ENCODE data around the gene PDE1C. TPM values are rescaled to one million over a fixed set of nuclear protein-coding genes. Genes with fewer than 3 reads are reported as not detected.
"Not testable (repeated sequence)": the region's sequence is repeated elsewhere in the genome, so short reads cannot be mapped to it uniquely, and the experiment has no call there.

PDE1C gene
- total RNA-seq, 1 donor from 2014 or later, result 19.2 TPM

GRCh38 chr7:32013471-32013870 is 56.7 kb downstream of the PDE1C start:
- not testable (repeated sequence) for DNase-seq (ENCODE audit: low spot score in 2 of 2)

GRCh38 chr7:32005577-32005976 is 64.6 kb downstream of the PDE1C start:
- no peak for DNase-seq (ENCODE audit: low spot score in 2 of 2)
- no peak for FAIRE-seq

More at GRCh38 chr7:32013471-32013870, 56.7 kb downstream of the PDE1C start:
- FAIRE-seq, result not testable (repeated sequence)

GRCh38 chr7:32001948-32002347 is 68.3 kb downstream of the PDE1C start:
- no peak for FAIRE-seq
- no peak for DNase-seq (ENCODE audit: low spot score in 2 of 2)

- FAIRE-seq (no peak), DNase-seq (ENCODE audit: low spot score in 2 of 2) (no peak)
Observed at GRCh38 chr7:31997423-31997822, 72.8 kb downstream of the PDE1C start.

GRCh38 chr7:31995134-31995533 is 75.1 kb downstream of the PDE1C start:
- FAIRE-seq, result no peak

GRCh38 chr7:31991846-31992245 is 78.4 kb downstream of the PDE1C start:
- DNase-seq (ENCODE audit: low spot score in 2 of 2) (no peak), FAIRE-seq (no peak)

More at GRCh38 chr7:31995134-31995533, 75.1 kb downstream of the PDE1C start:
- no peak for DNase-seq (ENCODE audit: low spot score in 2 of 2)

- DNase-seq (ENCODE audit: low spot score in 2 of 2), result no peak
- FAIRE-seq, result no peak
Observed at GRCh38 chr7:31991406-31991805, 78.8 kb downstream of the PDE1C start.

- no peak for FAIRE-seq
- no peak for DNase-seq (ENCODE audit: low spot score in 2 of 2)
Observed at GRCh38 chr7:31986878-31987518, 83.2 kb downstream of the PDE1C start.

- DNase-seq (ENCODE audit: low spot score in 2 of 2) (no peak), FAIRE-seq (no peak)
Observed at GRCh38 chr7:31982962-31983361, 87.2 kb downstream of the PDE1C start.

- no peak for DNase-seq (ENCODE audit: low spot score in 2 of 2)
- no peak for FAIRE-seq
Observed at GRCh38 chr7:31981874-31982390, 88.3 kb downstream of the PDE1C start.

GRCh38 chr7:31979690-31980330 is 90.4 kb downstream of the PDE1C start:
- FAIRE-seq (no peak), DNase-seq (ENCODE audit: low spot score in 2 of 2) (no peak)

- FAIRE-seq, result no peak
- DNase-seq (ENCODE audit: low spot score in 2 of 2), result no peak
Observed at GRCh38 chr7:31975546-31975945, 94.7 kb downstream of the PDE1C start.

GRCh38 chr7:31974351-31974750 is 95.9 kb downstream of the PDE1C start:
- no peak for FAIRE-seq
- DNase-seq (ENCODE audit: low spot score in 2 of 2), result no peak

- FAIRE-seq (no peak), DNase-seq (ENCODE audit: low spot score in 2 of 2) (no peak)
Observed at GRCh38 chr7:31971049-31971667, 99.0 kb downstream of the PDE1C start.

- FAIRE-seq (no peak), DNase-seq (ENCODE audit: low spot score in 2 of 2) (no peak)
Observed at GRCh38 chr7:31970501-31970900, 99.7 kb downstream of the PDE1C start.

GRCh38 chr7:31963569-31964175 is 106.5 kb downstream of the PDE1C start:
- DNase-seq (ENCODE audit: low spot score in 2 of 2) (no peak), FAIRE-seq (no peak)

- no peak for FAIRE-seq
Observed at GRCh38 chr7:31962246-31962645, 108.0 kb downstream of the PDE1C start.

GRCh38 chr7:31958226-31958625 is 112.0 kb downstream of the PDE1C start:
- FAIRE-seq (no peak), DNase-seq (ENCODE audit: low spot score in 2 of 2) (no peak)

More at GRCh38 chr7:31962246-31962645, 108.0 kb downstream of the PDE1C start:
- no peak for DNase-seq (ENCODE audit: low spot score in 2 of 2)

- DNase-seq (ENCODE audit: low spot score in 2 of 2) (no peak), FAIRE-seq (no peak)
Observed at GRCh38 chr7:31957756-31958155, 112.5 kb downstream of the PDE1C start.

GRCh38 chr7:31957090-31957720 is 113.0 kb downstream of the PDE1C start:
- FAIRE-seq (no peak), DNase-seq (ENCODE audit: low spot score in 2 of 2) (no peak)

- no peak for DNase-seq (ENCODE audit: low spot score in 2 of 2)
- FAIRE-seq, result no peak
Observed at GRCh38 chr7:31955641-31956040, 114.6 kb downstream of the PDE1C start.

All from frontal cortex (tissue), 4 donors.